Esophagus muscularis mucosa (tissue), 4 donors: ENCODE measurements around the gene PSME2. TPM values are rescaled to one million over a fixed set of nuclear protein-coding genes. Genes with fewer than 3 reads are reported as not detected.

Experiments used
- DNase-seq: peaks from one replicate; pipeline ENCODE4 v3.0.0-alpha.2; 2017; ENCODE audit errors: extremely low spot score
- H3K27ac ChIP-seq, 4 donors: fragments of 200-600 bp; sonication (generic); replicated peaks in 1 of 4; 1 replicate in 3 of 4; 2 replicates in 1 of 4; pipeline ENCODE4 v1.5.1; 2016 to 2019; ENCODE audit warnings: mild to moderate bottlenecking in 1 of 4
- H3K27me3 ChIP-seq, 4 donors: fragments of 200-600 bp; sonication (generic); one replicate each; pipeline versions ENCODE4 v1.5.1 to v1.6.0; 2016 to 2019
- H3K36me3 ChIP-seq, 4 donors: fragments of 200-600 bp; sonication (generic); one replicate each; pipeline ENCODE4 v1.5.1; 2016 to 2019
- H3K4me1 ChIP-seq, 4 donors: fragments of 200-600 bp; sonication (generic); one replicate each; pipeline ENCODE4 v1.5.1; 2016 to 2019
- H3K4me3 ChIP-seq, 4 donors: fragments of 200-600 bp; sonication (generic); 1 replicate in 2 of 4; 2 replicates in 2 of 4; pipeline ENCODE4 v1.5.1; 2016 to 2019; ENCODE audit warnings: mild to moderate bottlenecking in 4 of 4, moderate library complexity in 1 of 4
- H3K9me3 ChIP-seq, 4 donors: fragments of 200-600 bp; sonication (generic); 1 replicate in 3 of 4; 2 replicates in 1 of 4; pipeline ENCODE4 v1.5.1; 2016 to 2019
- CTCF ChIP-seq, 3 experiments: fragments of 200-600 bp in 2 of 3; fragments of 450-650 bp in 1 of 3; sonication (generic) in 2 of 3; IDR thresholded peaks; one replicate each; pipeline ENCODE4 v1.5.1; 2017 to 2019; ENCODE audit warnings: antibody characterized with exemption in 3 of 3, mild to moderate bottlenecking in 2 of 3, moderate library complexity in 1 of 3
- EP300 ChIP-seq: sonication (generic); formaldehyde crosslinking; IDR thresholded peaks from one replicate; pipeline ENCODE4 v1.6.1; 2017; ENCODE audit warnings: antibody characterized with exemption
- POLR2A ChIP-seq: fragments of 450-650 bp; IDR thresholded peaks from one replicate; pipeline ENCODE4 v1.6.1; 2017; ENCODE audit warnings: antibody characterized with exemption, moderate library complexity, mild to moderate bottlenecking, low read depth
- POLR2AphosphoS5 ChIP-seq, 2 donors: sonication (generic); formaldehyde crosslinking; IDR thresholded peaks; one replicate each; pipeline ENCODE4 v1.6.1; 2017; ENCODE audit warnings: antibody characterized with exemption in 2 of 2
- WGBS: methylation state at CpG from one replicate; pipeline ENCODE4 v1.1.5; 2018; 5-methylcytosine and 5-hydroxymethylcytosine counted together
- intact Hi-C: fragments of 100-400 bp; cut with DNase I; formaldehyde crosslinking; loops from one replicate; pipeline ENCODE4 v1.15.1; 2023
- small RNA-seq, 3 donors: library from RNA; depleted of rRNA; stranded (forward); fragments of <200 nt; gene quantifications; one replicate each; pipeline ENCODE3, GENCODE V24; 2016
- total RNA-seq, 4 donors: library from RNA; depleted of rRNA; stranded (reverse); fragments of >200 nt; gene quantifications; one replicate each; pipeline versions ENCODE4 v1.1.0 to v1.2.1, GENCODE V29; 2016

Gene PSME2
- total RNA-seq, 4 donors from 2014 or later: 32.8 to 64.3 (median 42.6) TPM

- Histone ChIP-seq H3K36me3 (peaks cover 5 to 26% (median 18%) of the 10 kb centered on the region in 4 donors), H3K4me3 (peak overlapping the region; percentile 92 to 98 (median 93)), H3K9me3 (no peaks in the 10 kb centered on the region), H3K27ac (peak overlapping the region; percentile 94 to 96 (median 95)), H3K27me3 (no peaks in the 10 kb centered on the region), H3K4me1 (peaks cover 20 to 29% (median 25%) of the 10 kb centered on the region in 4 donors)
- no peak for TF ChIP-seq POLR2A
- TF ChIP-seq POLR2AphosphoS5 (IDR thresholded peaks at IDR 0.05): peak in 1 of 2 donors; percentile 64
- intact Hi-C loops: no loop called here
- 62% methylated on average over 10 of the region's 12 CpGs for WGBS
- DNase-seq: no peak
Observed at GRCh38 chr14:24095271-24096068, 50.9 kb downstream of the PSME2 start.

GRCh38 chr14:24094841-24095270 is 51.6 kb downstream of the PSME2 start:
- 15% methylated on average over 14 of the region's 14 CpGs for WGBS
- DNase-seq: no peak
- intact Hi-C loops: no loop called here
- TF ChIP-seq POLR2A (no peak), POLR2AphosphoS5 (IDR thresholded peaks at IDR 0.05) (no peak), EP300 (no peak), CTCF (IDR thresholded peaks at IDR 0.05) (no peak)
- Histone ChIP-seq H3K36me3 (peaks cover 5 to 20% (median 16%) of the 10 kb centered on the region in 4 donors), H3K9me3 (no peaks in the 10 kb centered on the region), H3K4me1 (peaks cover 20 to 29% (median 25%) of the 10 kb centered on the region in 4 donors), H3K4me3 (peak overlapping the region; percentile 92 to 98 (median 93)), H3K27ac (peak overlapping the region; percentile 94 to 96 (median 95)), H3K27me3 (no peaks in the 10 kb centered on the region)

GRCh38 chr14:24093901-24094840 is 52.2 kb downstream of the PSME2 start, which contains the start of gene PCK2:
TSS of gene PCK2 (plus strand) at chr14:24094311. CDS start at chr14:24094406, 95 bp downstream.
- peak in 1 of 3 experiments; percentile 28 for TF ChIP-seq CTCF (IDR thresholded peaks at IDR 0.05)
- peak; percentile 7 to 75 for TF ChIP-seq POLR2AphosphoS5 (IDR thresholded peaks at IDR 0.05)
- peak; percentile 37 for TF ChIP-seq POLR2A
- no peak for TF ChIP-seq EP300
- peak; percentile 98 for DNase-seq
- H3K36me3 ChIP-seq: peaks cover 5 to 13% (median 10%) of the 10 kb centered on the region in 4 donors
- peaks cover 20 to 29% (median 25%) of the 10 kb centered on the region in 4 donors for H3K4me1 ChIP-seq
- H3K9me3 ChIP-seq: no peaks in the 10 kb centered on the region
- 1% methylated on average over 25 of the region's 68 CpGs for WGBS
- intact Hi-C loops: no loop called here
- peak within 1 kb of the TSS; percentile 94 to 96 (median 95) for H3K27ac ChIP-seq
- no peaks in the 10 kb centered on the region for H3K27me3 ChIP-seq
- H3K4me3 ChIP-seq: peak within 1 kb of the TSS; percentile 92 to 98 (median 93)

Small RNA genes within 50 kb of the gene (small RNA-seq; reads per million reads assigned to genes)
- gene AL136295.4: 0 reads per million in 3 donors
- gene IPO4: 0 to 0.34 (median 0) reads per million in 3 donors
- gene IRF9: 0 reads per million in 3 donors
- 0.56 to 0.83 (median 0.68) reads per million in 3 donors for gene RNA5SP383

Other genes with a start within 250 kb of the PSME2 start
- 10 to 100 TPM; 37.1 to 54.4 (median 46.3) TPM for gene DHRS4, start 192.8 kb downstream of the PSME2 start, total RNA-seq
- 10 to 100 TPM in 3 of 4 donors, 1 to 10 TPM in 1; 9.4 to 23.9 (median 21.1) TPM for gene DHRS4L2, start 157.7 kb downstream of the PSME2 start, total RNA-seq
- under 1 TPM in 2 of 4 donors, not detected in 2; 0.17 to 0.29 TPM for gene CARMIL3, start 94.6 kb downstream of the PSME2 start, total RNA-seq
- under 1 TPM in 3 of 4 donors, not detected in 1; 0.26 to 0.34 (median 0.33) TPM for gene CPNE6, start 75.0 kb downstream of the PSME2 start, total RNA-seq
- 10 to 100 TPM in 3 of 4 donors, 1 to 10 TPM in 1; 9.1 to 20.7 (median 12.5) TPM for gene PCK2, start 52.3 kb downstream of the PSME2 start, total RNA-seq
- 10 to 100 TPM; 56.0 to 74.9 (median 66.8) TPM for gene DCAF11, start 31.8 kb downstream of the PSME2 start, total RNA-seq
- gene NRL, start 31.7 kb downstream of the PSME2 start, total RNA-seq: 1 to 10 TPM; 1.8 to 3.3 (median 3.0) TPM
- gene FITM1, start 16.0 kb downstream of the PSME2 start, total RNA-seq: under 1 TPM in 3 of 4 donors, not detected in 1; 0.34 to 0.83 (median 0.52) TPM
- gene PSME1, start 10.4 kb downstream of the PSME2 start, total RNA-seq: 100 to 1,000 TPM; 129 to 158 (median 143) TPM
- 10 to 100 TPM in 3 of 4 donors, 1 to 10 TPM in 1; 8.8 to 14.4 (median 12.2) TPM for gene EMC9, start 5.0 kb downstream of the PSME2 start, total RNA-seq
- 10 to 100 TPM; 21.7 to 33.3 (median 26.8) TPM for gene RNF31, start 888 bp upstream of the PSME2 start, total RNA-seq
- gene IRF9, start 14.7 kb upstream of the PSME2 start, total RNA-seq: 10 to 100 TPM; 39.5 to 78.3 (median 63.2) TPM
- 1 to 10 TPM; 4.6 to 5.9 (median 5.0) TPM for gene REC8, start 25.5 kb upstream of the PSME2 start, total RNA-seq
- gene IPO4, start 42.2 kb upstream of the PSME2 start, total RNA-seq: 10 to 100 TPM; 12.9 to 41.6 (median 25.2) TPM
- gene TM9SF1, start 48.8 kb upstream of the PSME2 start, total RNA-seq: 10 to 100 TPM; 27.0 to 44.6 (median 43.8) TPM
- gene TSSK4, start 59.1 kb upstream of the PSME2 start, total RNA-seq: under 1 TPM in 2 of 4 donors, not detected in 2; 0.57 to 0.58 TPM
- 100 to 1,000 TPM in 2 of 4 donors, 10 to 100 TPM in 2; 75.4 to 135 (median 94.9) TPM for gene CHMP4A, start 66.9 kb upstream of the PSME2 start, total RNA-seq
- 10 to 100 TPM; 11.1 to 17.5 (median 14.4) TPM for gene MDP1, start 69.5 kb upstream of the PSME2 start, total RNA-seq
- gene NEDD8, start 85.8 kb upstream of the PSME2 start, total RNA-seq: 100 to 1,000 TPM; 117 to 152 (median 131) TPM
- gene GMPR2, start 86.3 kb upstream of the PSME2 start, total RNA-seq: 10 to 100 TPM; 43.1 to 53.4 (median 50.5) TPM
- 10 to 100 TPM; 49.4 to 89.0 (median 81.0) TPM for gene TINF2, start 96.0 kb upstream of the PSME2 start, total RNA-seq
- gene TGM1, start 116.6 kb upstream of the PSME2 start, total RNA-seq: 1 to 10 TPM in 2 of 4 donors, under 1 TPM in 2; 0.52 to 3.3 (median 1.6) TPM
- gene RABGGTA, start 125.0 kb upstream of the PSME2 start, total RNA-seq: 10 to 100 TPM; 14.6 to 27.8 (median 20.3) TPM
- 10 to 100 TPM; 13.9 to 22.4 (median 19.2) TPM for gene DHRS1, start 153.2 kb upstream of the PSME2 start, total RNA-seq
- 10 to 100 TPM; 16.6 to 29.2 (median 21.6) TPM for gene NOP9, start 153.2 kb upstream of the PSME2 start, total RNA-seq
- 10 to 100 TPM in 1 of 4 donors, 1 to 10 TPM in 3; 6.6 to 12.5 (median 8.1) TPM for gene CIDEB, start 161.4 kb upstream of the PSME2 start, total RNA-seq
- gene LTB4R2, start 163.5 kb upstream of the PSME2 start, total RNA-seq: 1 to 10 TPM; 1.7 to 3.7 (median 2.4) TPM
- 1 to 10 TPM in 3 of 4 donors, under 1 TPM in 1; 0.42 to 6.0 (median 2.9) TPM for gene LTB4R, start 164.9 kb upstream of the PSME2 start, total RNA-seq
- gene ADCY4, start 188.5 kb upstream of the PSME2 start, total RNA-seq: 10 to 100 TPM; 21.5 to 36.9 (median 27.9) TPM
- 1 to 10 TPM; 3.8 to 6.4 (median 6.1) TPM for gene RIPK3, start 193.4 kb upstream of the PSME2 start, total RNA-seq
- gene NFATC4, start 221.6 kb upstream of the PSME2 start, total RNA-seq: 10 to 100 TPM; 38.8 to 65.2 (median 48.3) TPM